Activated CD8-positive, alpha-beta memory T cell treated with anti-CD3 and anti-CD28 coated beads, Interleukin-2, amount 50 U/mL, for 48 hours (primary cell): Measurements from ENCODE around the gene PNMA6A.
"Not testable (repeated sequence)": the region's sequence is repeated elsewhere in the genome, so short reads cannot be mapped to it uniquely, and the experiment has no call there.

ENCODE experiments used
- DNase-seq: peaks from one replicate; pipeline ENCODE4 v3.0.0-alpha.2; 2020

Gene PNMA6A

GRCh38 chrX:153071909-153072583 lies at the start of gene PNMA6A:
Gene PNMA6A, plus strand, starts transcription at chrX:153072454. Its CDS starts 609 bp downstream, at chrX:153073063.
- not testable (repeated sequence) for DNase-seq

GRCh38 chrX:153026501-153026900 lies 45.8 kb upstream of the PNMA6A start:
- not testable (repeated sequence) for DNase-seq

- not testable (repeated sequence) for DNase-seq
Observed at GRCh38 chrX:153028487-153028886, 43.8 kb upstream of the PNMA6A start.

- no peak for DNase-seq
Observed at GRCh38 chrX:153029162-153029561, 43.1 kb upstream of the PNMA6A start.

GRCh38 chrX:153029875-153030274 lies 42.4 kb upstream of the PNMA6A start:
- DNase-seq: no peak

- DNase-seq: no peak
Observed at GRCh38 chrX:153030801-153031200, 41.5 kb upstream of the PNMA6A start.

- peak; percentile 85 for DNase-seq
Observed at GRCh38 chrX:153032397-153033118, 39.7 kb upstream of the PNMA6A start.

GRCh38 chrX:153049093-153049492 lies 23.2 kb upstream of the PNMA6A start:
- DNase-seq: no peak

- DNase-seq: no peak
Observed at GRCh38 chrX:153052534-153052933, 19.7 kb upstream of the PNMA6A start.

GRCh38 chrX:153055871-153056749 lies 16.1 kb upstream of the PNMA6A start, which contains the start of gene PNMA3:
Gene PNMA3, plus strand, starts transcription at chrX:153056470. Its CDS starts 586 bp downstream, at chrX:153057056.
- no peak for DNase-seq

- no peak for DNase-seq
Observed at GRCh38 chrX:153057281-153057680, 15.0 kb upstream of the PNMA6A start.

- no peak for DNase-seq
Observed at GRCh38 chrX:153059191-153060094, 12.8 kb upstream of the PNMA6A start.

GRCh38 chrX:153060095-153060445 lies 12.2 kb upstream of the PNMA6A start:
- DNase-seq: no peak

- no peak for DNase-seq
Observed at GRCh38 chrX:153061732-153062131, 10.5 kb upstream of the PNMA6A start.

GRCh38 chrX:153063315-153063714 lies 8.9 kb upstream of the PNMA6A start:
- DNase-seq: no peak

GRCh38 chrX:153064061-153064460 lies 8.2 kb upstream of the PNMA6A start:
- DNase-seq: no peak

GRCh38 chrX:153065389-153065788 lies 6.9 kb upstream of the PNMA6A start:
- no peak for DNase-seq

- DNase-seq: not testable (repeated sequence)
Observed at GRCh38 chrX:153066402-153066801, 5.9 kb upstream of the PNMA6A start.

GRCh38 chrX:153073331-153073730 lies 1.1 kb downstream of the PNMA6A start:
- DNase-seq: not testable (repeated sequence)

- no peak for DNase-seq
Observed at GRCh38 chrX:153074262-153074899, 2.1 kb downstream of the PNMA6A start.

GRCh38 chrX:153074935-153075334 lies 2.7 kb downstream of the PNMA6A start:
- DNase-seq: no peak

GRCh38 chrX:153075366-153075765 lies 3.1 kb downstream of the PNMA6A start:
- no peak for DNase-seq
